SK-N-SH (cell line): ENCODE data around the gene KRT2. TPM values are rescaled to one million over a fixed set of nuclear protein-coding genes. Genes with fewer than 3 reads are reported as not detected.

ENCODE experiments used
- CTCF ChIA-PET: fragments of 300-600, 350-600 bp; formaldehyde crosslinking; extraction: SDS; loops from one replicate; lab custom pipeline; 2021; lab: Yijun Ruan, JAX
- POLR2A ChIA-PET: fragments of 350-600 bp; sonication (Branson Sonifier 250); formaldehyde crosslinking; extraction: SDS; loops from one replicate; lab custom pipeline; 2020; ENCODE audit warnings: antibody characterized with exemption, inconsistent platforms; lab: Yijun Ruan, JAX
- DNase-seq: peaks from one replicate; pipeline ENCODE4 v3.0.0; 2012
- H2AFZ ChIP-seq: fragments of 200-600 bp; sonication (generic); 2 replicates; pipeline ENCODE4 v1.8.1; 2016; ENCODE audit warnings: antibody characterized with exemption, mild to moderate bottlenecking, low read depth
- H3F3A ChIP-seq: fragments of 200-600 bp; sonication (generic); replicated peaks from 2 replicates; pipeline ENCODE3; 2016; ENCODE audit warnings: antibody characterized with exemption, mild to moderate bottlenecking; ENCODE audit not compliant: insufficient read depth
- H3K27ac ChIP-seq, 2 experiments: fragments of 200-500 bp in 1 of 2; fragments of 200-600 bp in 1 of 2; sonication (Bioruptor generic) in 1 of 2; sonication (generic), shearing (Covaris generic) in 1 of 2; 2 replicates each; pipeline versions ENCODE4 v1.5.1 to v1.6.1; 2014 to 2016; ENCODE audit warnings: low read depth in 2 of 2, inconsistent platforms in 1 of 2, low read length in 1 of 2, mild to moderate bottlenecking in 1 of 2, mixed read lengths in 1 of 2
- H3K27me3 ChIP-seq: fragments of 200-600 bp; sonication (generic), shearing (Covaris generic); 2 replicates; pipeline ENCODE4 v1.6.1; 2016; ENCODE audit warnings: mixed run types; ENCODE audit not compliant: insufficient read depth
- H3K36me3 ChIP-seq, 2 experiments: fragments of 200-500 bp in 1 of 2; fragments of 200-600 bp in 1 of 2; sonication (Bioruptor generic) in 1 of 2; sonication (generic) in 1 of 2; replicated peaks in 1 of 2; 2 replicates each; pipeline versions ENCODE3 to v1.5.1; 2014 to 2016; ENCODE audit warnings: low read length in 1 of 2, mild to moderate bottlenecking in 1 of 2; ENCODE audit not compliant: insufficient read depth in 2 of 2, control insufficient read depth in 1 of 2
- H3K4me1 ChIP-seq, 2 experiments: fragments of 200-500 bp in 1 of 2; fragments of 200-600 bp in 1 of 2; sonication (Bioruptor generic) in 1 of 2; sonication (generic), shearing (Covaris generic) in 1 of 2; 2 replicates each; pipeline versions ENCODE4 v1.5.1 to v1.6.1; 2014 to 2016; ENCODE audit warnings: low read depth in 1 of 2, low read length in 1 of 2, mixed run types in 1 of 2; ENCODE audit not compliant: insufficient read depth in 2 of 2, control insufficient read depth in 1 of 2
- H3K4me2 ChIP-seq: fragments of 200-600 bp; sonication (generic), shearing (Covaris generic); 2 replicates; pipeline ENCODE4 v1.6.1; 2017; ENCODE audit warnings: mixed run types
- H3K4me3 ChIP-seq, 2 experiments: fragments of 200-500 bp in 1 of 2; fragments of 200-600 bp in 1 of 2; sonication (Bioruptor generic) in 1 of 2; sonication (generic), shearing (Covaris generic) in 1 of 2; 2 replicates each; pipeline versions ENCODE4 v1.5.1 to v1.8.1; 2014 to 2016; ENCODE audit warnings: low read depth in 2 of 2, inconsistent platforms in 1 of 2, low read length in 1 of 2, mild to moderate bottlenecking in 1 of 2, mixed read lengths in 1 of 2, moderate library complexity in 1 of 2
- H3K79me2 ChIP-seq: fragments of 200-600 bp; sonication (generic); 2 replicates; pipeline ENCODE4 v1.8.1; 2017; ENCODE audit warnings: mild to moderate bottlenecking; ENCODE audit not compliant: insufficient read depth
- H3K9ac ChIP-seq: fragments of 200-600 bp; sonication (generic); 2 replicates; pipeline ENCODE4 v1.6.1; 2017; ENCODE audit warnings: mixed run types
- H3K9me2 ChIP-seq: fragments of 200-600 bp; sonication (generic); 2 replicates; pipeline ENCODE4 v1.6.1; 2017; ENCODE audit warnings: mixed run types
- H3K9me3 ChIP-seq: fragments of 200-600 bp; sonication (generic); 2 replicates; pipeline ENCODE4 v1.6.1; 2017; ENCODE audit warnings: mixed run types, mild to moderate bottlenecking, moderate library complexity
- H4K20me1 ChIP-seq: fragments of 200-600 bp; sonication (generic); 2 replicates; pipeline ENCODE4 v1.6.1; 2017; ENCODE audit warnings: mild to moderate bottlenecking, mixed run types; ENCODE audit not compliant: insufficient read depth
- CTCF ChIP-seq: fragments of 200-600 bp; sonication (generic); IDR thresholded peaks from 2 replicates; pipeline ENCODE4 v1.6.1; 2017; ENCODE audit warnings: antibody characterized with exemption, mild to moderate bottlenecking, moderate library complexity
- ELF1 ChIP-seq: IDR thresholded peaks from 2 replicates; pipeline ENCODE4 v1.4.0; 2012
- EZH2phosphoT487 ChIP-seq: fragments of 200-600 bp; sonication (generic); IDR thresholded peaks from 2 replicates; pipeline ENCODE4 v1.6.1; 2017; ENCODE audit warnings: low read depth, mixed run types, mild to moderate bottlenecking, antibody characterized with exemption, moderate library complexity, borderline replicate concordance
- FOSL2 ChIP-seq: IDR thresholded peaks from 2 replicates; pipeline ENCODE4 v1.4.0; 2012; ENCODE audit warnings: low read depth, mild to moderate bottlenecking, moderate library complexity, borderline replicate concordance
- GABPA ChIP-seq: IDR thresholded peaks from 2 replicates; pipeline ENCODE4 v1.4.0; 2012; ENCODE audit warnings: low read depth, mild to moderate bottlenecking
- MEF2A ChIP-seq: IDR thresholded peaks from 2 replicates; pipeline ENCODE4 v1.4.0; 2012; ENCODE audit warnings: low read depth, borderline replicate concordance
- NRF1 ChIP-seq: IDR thresholded peaks from 2 replicates; pipeline ENCODE4 v1.6.1; 2012; ENCODE audit warnings: low read depth, mild to moderate bottlenecking, low read length
- PBX3 ChIP-seq: IDR thresholded peaks from 2 replicates; pipeline ENCODE4; 2012
- POLR2AphosphoS5 ChIP-seq: IDR thresholded peaks from 2 replicates; pipeline ENCODE4 v1.6.1; 2012; ENCODE audit warnings: low read depth, low read length
- RCOR1 ChIP-seq: fragments of 150-350 bp; IDR thresholded peaks from 2 replicates; pipeline ENCODE4 v1.6.1; 2017; ENCODE audit warnings: antibody characterized with exemption, low read length
- REST ChIP-seq: IDR thresholded peaks from 2 replicates; pipeline ENCODE4 v1.6.1; 2012; ENCODE audit warnings: mild to moderate bottlenecking, low read depth, low read length, moderate library complexity
- RFX5 ChIP-seq: IDR thresholded peaks from 2 replicates; pipeline ENCODE4 v1.6.1; 2012; ENCODE audit warnings: mild to moderate bottlenecking, improper control_type of control experiment, low read length
- RXRA ChIP-seq: IDR thresholded peaks from 2 replicates; pipeline ENCODE4 v1.4.0; 2012; ENCODE audit warnings: low read depth, mild to moderate bottlenecking, borderline replicate concordance
- SIN3A ChIP-seq: IDR thresholded peaks from 2 replicates; pipeline ENCODE4 v1.6.1; 2012; ENCODE audit warnings: low read depth, mild to moderate bottlenecking, low read length, moderate library complexity, borderline replicate concordance
- SMC3 ChIP-seq: IDR thresholded peaks from 2 replicates; pipeline ENCODE4 v1.6.1; 2012; ENCODE audit warnings: low read depth, low read length, improper control_type of control experiment
- TCF12 ChIP-seq: IDR thresholded peaks from 2 replicates; pipeline ENCODE4 v1.4.0; 2012
- USF1 ChIP-seq: IDR thresholded peaks from 2 replicates; pipeline ENCODE4 v1.4.0; 2012; ENCODE audit warnings: low read depth, borderline replicate concordance
- YY1 ChIP-seq: IDR thresholded peaks from 2 replicates; pipeline ENCODE4 v1.4.0; 2012; ENCODE audit warnings: low read depth, mild to moderate bottlenecking
- WGBS: methylation state at CpG from one replicate; pipeline ENCODE4 v1.1.6; 2017; ENCODE audit warnings: low lambda C conversion rate; 5-methylcytosine and 5-hydroxymethylcytosine counted together
- polyA plus RNA-seq, 3 experiments: library from polyadenylated mRNA; depleted of rRNA; stranded (reverse); fragments of >200 nt; gene quantifications; 2 replicates each; pipeline ENCODE4 v1.2.3, GENCODE V29; 2012

Gene KRT2
- polyA plus RNA-seq, 1 of the 3 experiments (the other 2 are of a cell fraction) = not detected

- no peak for TF ChIP-seq USF1
- no peak for TF ChIP-seq SIN3A
- no peak for TF ChIP-seq RFX5
- TF ChIP-seq RXRA = no peak
- TF ChIP-seq CTCF = no peak
Measured at GRCh38 chr12:52699960-52700359, 47.9 kb upstream of the KRT2 start (continued).

- 30% methylated on average over 2 of the region's 2 CpGs for WGBS
- Histone ChIP-seq H3K9ac (no peak overlapping the region), H2AFZ (no peak overlapping the region), H3K4me1 (no peaks in the 10 kb centered on the region), H3K27ac (no peak overlapping the region), H4K20me1 (no peaks in the 10 kb centered on the region), H3K9me3 (no peaks in the 10 kb centered on the region), H3K27me3 (peaks cover 69% of the 10 kb centered on the region; the same call in 1 of the 2 replicates), H3K4me3 (no peak overlapping the region), H3K36me3 (no peaks in the 10 kb centered on the region), H3K9me2 (no peaks in the 10 kb centered on the region), H3K79me2 (no peaks in the 10 kb centered on the region), H3K4me2 (no peak overlapping the region), H3F3A (no peaks in the 10 kb centered on the region)
- DNase-seq = no peak
- ChIA-PET POLR2A (no interaction called here), CTCF (no interaction called here)
- TF ChIP-seq USF1 = no peak
- TF ChIP-seq MEF2A = no peak
- TF ChIP-seq RFX5 = no peak
- no peak for TF ChIP-seq PBX3
- no peak for TF ChIP-seq YY1
- TF ChIP-seq REST = no peak
- no peak for TF ChIP-seq FOSL2
- no peak for TF ChIP-seq CTCF
- TF ChIP-seq NRF1 = no peak
- no peak for TF ChIP-seq RCOR1
- no peak for TF ChIP-seq SMC3
- TF ChIP-seq ELF1 = no peak
- no peak for TF ChIP-seq GABPA
- no peak for TF ChIP-seq EZH2phosphoT487
- no peak for TF ChIP-seq POLR2AphosphoS5
- no peak for TF ChIP-seq TCF12
Measured at GRCh38 chr12:52699373-52699772, 47.4 kb upstream of the KRT2 start.
